Lower leg skin (tissue), 3 donors: ENCODE data around the gene GNG7.

Experiments used
- CTCF ChIP-seq, 3 donors: fragments of 450-650 bp; IDR thresholded peaks; one replicate each; pipeline ENCODE4 v1.5.1; 2016; ENCODE audit warnings: antibody characterized with exemption in 3 of 3, mild to moderate bottlenecking in 3 of 3, moderate library complexity in 2 of 3
- POLR2A ChIP-seq, 2 donors: fragments of 450-650 bp; IDR thresholded peaks; one replicate each; pipeline ENCODE4 v1.6.1; 2016 to 2017; ENCODE audit warnings: antibody characterized with exemption in 2 of 2, mild to moderate bottlenecking in 1 of 2, moderate library complexity in 1 of 2

- TF ChIP-seq CTCF (IDR thresholded peaks at IDR 0.05) (no peak), POLR2A (IDR thresholded peaks at IDR 0.05) (no peak)
Observed at GRCh38 chr19:2735374-2735773, 32.9 kb upstream of the GNG7 start.
